ENCODE results near the gene SERPINI1.

GRCh38 chr3:167835359-167835758 lies 99.8 kb downstream of the SERPINI1 start:
- no peak for TF ChIP-seq CTCF (IDR thresholded peaks at IDR 0.05)
- no peak for TF ChIP-seq POLR2A (IDR thresholded peaks at IDR 0.05)
